Erythroblast (primary cell): ENCODE data around the gene TSSK6.

Experiments used
- GATA1 ChIP-seq: IDR thresholded peaks from 2 replicates; pipeline ENCODE4 v1.6.1; 2011; ENCODE audit warnings: low read depth, mild to moderate bottlenecking, control low read depth, low read length, moderate library complexity
- POLR2A ChIP-seq: IDR thresholded peaks from 2 replicates; pipeline ENCODE4 v1.6.1; 2011; ENCODE audit warnings: mild to moderate bottlenecking, low read length

GRCh38 chr19:19491321-19492025, 23.9 kb downstream of the TSSK6 start:
- TF ChIP-seq POLR2A (no peak), GATA1 (no peak)
